SH-SY5Y (cell line): ENCODE measurements around the gene MARCHF7.

Experiments
- GATA2 ChIP-seq: IDR thresholded peaks from 2 replicates; pipeline ENCODE4 v1.6.1; 2011; ENCODE audit warnings: mild to moderate bottlenecking, low read depth, low read length
- GATA3 ChIP-seq: IDR thresholded peaks from 2 replicates; pipeline ENCODE4 v1.6.1; 2011; ENCODE audit warnings: low read depth, mild to moderate bottlenecking, low read length, moderate library complexity

MARCHF7 gene

GRCh38 chr2:159713631-159714246 lies 1.4 kb downstream of the MARCHF7 start:
- TF ChIP-seq GATA2 (no peak), GATA3 (no peak)

- no peak for TF ChIP-seq GATA3
Observed at GRCh38 chr2:159714247-159714930, 2.1 kb downstream of the MARCHF7 start.

DNA sequence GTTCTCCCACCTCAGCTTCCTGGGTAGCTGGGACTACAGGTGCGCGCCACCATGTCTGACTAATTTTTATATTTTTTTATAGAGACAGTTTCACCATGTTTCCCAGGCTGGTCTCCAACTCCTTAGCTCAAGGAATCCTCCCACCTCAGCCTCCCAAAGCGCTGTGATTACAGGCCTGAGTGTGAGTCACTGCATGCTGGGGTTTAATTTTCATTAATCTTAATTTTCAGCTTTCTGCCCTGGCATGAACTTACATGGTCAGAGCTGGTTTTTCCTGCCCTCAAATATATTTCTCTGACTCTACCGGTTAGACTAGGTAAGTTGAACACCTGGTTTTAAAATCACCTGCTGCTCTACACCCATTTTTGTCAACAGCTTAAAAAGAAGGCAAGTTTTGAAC lies 3.1 kb downstream of the MARCHF7 start:
- TF ChIP-seq GATA3 (no peak), GATA2 (no peak)

- TF ChIP-seq GATA3, result no peak
- TF ChIP-seq GATA2, result no peak
Observed at GRCh38 chr2:159716857-159717256, 4.6 kb downstream of the MARCHF7 start.

GRCh38 chr2:159720676-159721075 lies 8.4 kb downstream of the MARCHF7 start:
- TF ChIP-seq GATA2, result no peak
- TF ChIP-seq GATA3, result no peak

DNA sequence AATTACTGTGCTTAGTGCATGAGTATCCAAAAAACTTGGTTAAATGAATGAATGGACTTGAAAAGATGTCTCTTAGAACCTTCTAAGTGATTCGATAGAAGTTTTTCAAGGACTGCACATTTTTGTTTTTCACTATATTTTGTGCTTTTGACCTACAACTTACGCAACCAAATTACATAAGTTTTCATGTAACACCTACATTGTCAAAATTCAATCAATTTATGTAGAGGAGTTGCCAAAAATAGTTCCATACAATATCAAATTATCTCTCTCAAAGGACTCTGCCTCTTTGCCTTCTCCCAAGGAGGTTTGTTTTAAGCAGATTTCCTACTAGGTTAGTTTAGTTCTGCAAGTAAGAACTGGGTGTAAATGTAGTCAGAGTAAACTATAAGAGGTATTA lies 10.3 kb downstream of the MARCHF7 start:
- no peak for TF ChIP-seq GATA3
- no peak for TF ChIP-seq GATA2

- TF ChIP-seq GATA2, result no peak
- TF ChIP-seq GATA3, result no peak
Observed at GRCh38 chr2:159725713-159726112, 13.4 kb downstream of the MARCHF7 start.

DNA sequence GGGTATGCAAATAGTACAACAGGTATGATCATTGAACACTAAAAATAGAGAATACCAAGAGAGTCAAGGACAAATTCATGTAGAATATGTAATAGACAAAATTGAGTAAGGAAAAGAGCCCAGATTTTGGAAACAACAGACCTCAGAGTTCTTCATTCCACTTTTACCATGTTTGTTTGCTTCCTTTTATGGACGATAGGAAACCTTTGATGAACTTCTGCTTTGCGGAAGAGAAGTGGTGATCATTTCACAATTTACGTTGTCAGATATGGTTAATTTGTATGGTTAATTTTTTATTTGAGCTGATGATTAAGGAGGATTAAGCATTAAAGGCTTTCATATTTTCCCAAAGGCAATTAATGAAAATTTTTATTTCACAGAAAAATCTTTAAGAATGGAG lies 16.3 kb downstream of the MARCHF7 start:
- TF ChIP-seq GATA3 (no peak), GATA2 (no peak)

DNA sequence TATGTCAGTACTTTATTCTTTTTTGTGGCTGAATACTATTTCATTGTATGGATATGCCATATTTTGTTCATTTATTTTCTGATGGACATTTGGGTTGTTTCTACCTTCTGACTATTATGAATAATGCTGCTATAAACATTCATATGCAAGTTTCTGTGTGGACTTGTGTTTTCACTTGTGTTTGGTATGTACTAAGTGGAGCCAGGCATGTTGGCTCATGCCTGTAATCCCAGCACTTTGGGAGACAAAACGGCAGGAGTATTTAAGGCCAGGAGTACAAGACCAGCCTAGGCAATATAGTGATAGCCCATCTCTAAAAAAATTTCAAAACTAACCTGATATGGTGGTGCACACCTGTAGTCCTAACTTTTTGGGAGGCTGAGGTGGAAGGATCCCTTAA lies 23.3 kb downstream of the MARCHF7 start:
- TF ChIP-seq GATA2 (no peak), GATA3 (no peak)

DNA sequence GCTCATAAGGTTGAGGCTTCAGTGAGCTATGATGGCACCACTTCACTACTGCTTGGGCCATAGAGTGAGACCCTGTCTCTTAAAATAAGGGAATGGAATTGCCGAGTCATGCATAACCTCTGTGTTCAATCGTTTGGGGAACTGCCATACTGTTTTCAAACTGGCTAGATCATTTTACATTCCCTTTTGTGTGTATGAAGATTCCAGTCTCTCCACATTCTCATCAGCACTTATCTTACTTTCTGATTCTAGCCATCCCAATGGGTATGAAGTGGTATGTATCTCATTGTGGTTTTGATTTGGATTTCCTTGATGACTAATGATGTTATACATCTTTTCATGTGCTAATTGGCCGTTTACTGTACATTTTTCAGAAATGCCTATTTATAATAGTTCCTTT lies 23.7 kb downstream of the MARCHF7 start:
- TF ChIP-seq GATA2, result no peak
- no peak for TF ChIP-seq GATA3

DNA sequence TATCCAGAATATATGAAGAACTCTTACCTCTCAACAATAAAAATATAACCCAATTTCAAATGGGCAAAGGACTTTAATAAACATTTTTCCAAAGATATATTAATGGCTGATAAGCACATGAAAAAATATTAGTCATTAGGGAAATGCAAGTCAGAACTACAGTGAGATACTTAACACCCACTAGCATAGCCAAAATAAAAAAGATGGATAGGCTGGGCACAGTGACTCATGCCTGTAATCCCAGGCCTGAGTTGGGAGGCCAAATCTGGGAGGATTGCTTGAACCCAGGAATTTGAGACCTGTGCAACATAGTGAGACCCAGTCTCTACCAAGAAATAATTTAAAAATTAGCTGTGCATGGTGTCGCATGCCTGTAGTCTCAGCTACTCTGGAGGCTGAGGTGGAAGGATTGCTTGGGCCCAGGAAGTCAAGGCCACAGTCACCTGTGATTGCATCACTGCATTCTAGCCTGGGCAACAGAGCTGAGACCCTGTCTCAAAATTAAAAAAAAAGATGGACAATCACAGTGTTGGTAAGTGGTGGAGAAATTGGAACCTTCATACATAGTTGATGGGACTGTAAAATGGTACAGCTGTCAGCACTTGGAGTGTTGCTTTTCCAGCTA lies 25.1 kb downstream of the MARCHF7 start:
- TF ChIP-seq GATA3, result no peak
- TF ChIP-seq GATA2, result no peak

GRCh38 chr2:159737917-159738296 lies 25.6 kb downstream of the MARCHF7 start:
- TF ChIP-seq GATA3, result no peak
- TF ChIP-seq GATA2, result no peak

GRCh38 chr2:159738509-159739390 lies 26.4 kb downstream of the MARCHF7 start:
- no peak for TF ChIP-seq GATA2
- no peak for TF ChIP-seq GATA3

- no peak for TF ChIP-seq GATA3
- TF ChIP-seq GATA2, result no peak
Observed at GRCh38 chr2:159742846-159743245, 30.5 kb downstream of the MARCHF7 start.

GRCh38 chr2:159744363-159744762 lies 32.1 kb downstream of the MARCHF7 start:
- TF ChIP-seq GATA2 (no peak), GATA3 (no peak)
